HepG2 (cell line): Measurements from ENCODE around the gene MYORG. TPM values are rescaled to one million over a fixed set of nuclear protein-coding genes. Genes with fewer than 3 reads are reported as not detected.
A peak's percentile ranks its signal among the peaks of the same experiment; 100 is the strongest.

Experiments
- ATAC-seq: fragments of 200-7000 bp; cut with Tn5 transposase; 3 replicates; pipeline ENCODE4 v1.9.1; 2020; ENCODE audit warnings: mild to moderate bottlenecking, moderate library complexity
- BruUV-seq: library from RNA; stranded (reverse); fragments of 400-500 nt; replicated peaks from 2 replicates; lab custom pipeline; 2021; lab: Mats Ljungman, UMichigan
- CTCF ChIA-PET: fragments of 300-600 bp; formaldehyde crosslinking; extraction: SDS; loops from one replicate; lab custom pipeline; 2021; ENCODE audit warnings: low total read pairs, inconsistent platforms, low intra/inter-chr PET ratio; lab: Yijun Ruan, JAX
- POLR2A ChIA-PET: fragments of 350-600 bp; sonication (Branson Sonifier 250); formaldehyde crosslinking; loops from one replicate; lab custom pipeline; 2020; ENCODE audit warnings: antibody characterized with exemption, inconsistent platforms; lab: Yijun Ruan, JAX
- DNase-seq: peaks from one replicate; pipeline ENCODE4 v3.0.0-alpha.2; 2015; ENCODE audit warnings: low spot score
- FAIRE-seq: peaks from 3 replicates; lab custom pipeline; 2011; peaks lifted over from hg19 to GRCh38; lab: Jason Lieb, UNC
- H2AFZ ChIP-seq: one replicate; pipeline ENCODE4 v1.6.1; 2011; ENCODE audit warnings: low read length, inconsistent platforms
- H3K27ac ChIP-seq: fragments of 300-600 bp; 3 replicates; pipeline ENCODE4 v1.8.0; 2011; ENCODE audit warnings: mixed run types, mild to moderate bottlenecking, mixed read lengths, low read length, inconsistent platforms; ENCODE audit not compliant: insufficient read depth; ENCODE audit errors: extremely low read length
- H3K27me3 ChIP-seq, 2 experiments: fragments of 200-600 bp in 1 of 2; 2 replicates in 1 of 2; 3 replicates in 1 of 2; pipeline versions ENCODE4 v1.6.0 to v1.8.0; 2011; ENCODE audit warnings: low read length in 2 of 2, mild to moderate bottlenecking in 2 of 2, moderate library complexity in 2 of 2, inconsistent platforms in 1 of 2; ENCODE audit not compliant: insufficient read depth in 2 of 2, control insufficient read depth in 1 of 2
- H3K36me3 ChIP-seq, 2 experiments: fragments of 200-600 bp in 1 of 2; replicated peaks in 1 of 2; 2 replicates in 1 of 2; 3 replicates in 1 of 2; pipeline versions ENCODE4 v1.5.1 to v1.8.0; 2011; ENCODE audit warnings: low read length in 2 of 2, inconsistent platforms in 1 of 2; ENCODE audit not compliant: insufficient read depth in 2 of 2, control insufficient read depth in 1 of 2
- H3K4me1 ChIP-seq: 2 replicates; pipeline ENCODE4 v1.5.1; 2012; ENCODE audit warnings: low read length, inconsistent platforms; ENCODE audit not compliant: insufficient read depth
- H3K4me2 ChIP-seq: 2 replicates; pipeline ENCODE4 v1.6.0; 2011; ENCODE audit warnings: low read depth, low read length, inconsistent platforms
- H3K4me3 ChIP-seq, 3 experiments: fragments of 200-600 bp in 1 of 3; sonication (generic), shearing (Covaris generic) in 1 of 3; replicated peaks in 1 of 3; 2 replicates each; pipeline ENCODE4 v1.5.1; 2011 to 2016; ENCODE audit warnings: low read length in 3 of 3, inconsistent platforms in 2 of 3, low read depth in 2 of 3, mild to moderate bottlenecking in 2 of 3, control low read depth in 1 of 3, mixed read lengths in 1 of 3; ENCODE audit not compliant: insufficient read depth in 1 of 3
- H3K79me2 ChIP-seq: one replicate; pipeline ENCODE4 v1.6.1; 2011; ENCODE audit warnings: low read length, inconsistent platforms; ENCODE audit not compliant: insufficient read depth
- H3K9ac ChIP-seq: 2 replicates; pipeline ENCODE4 v1.6.0; 2011; ENCODE audit warnings: mild to moderate bottlenecking, low read depth, low read length, inconsistent platforms; ENCODE audit not compliant: insufficient read depth
- H3K9me3 ChIP-seq: 2 replicates; pipeline ENCODE4 v1.5.1; 2012; ENCODE audit warnings: mild to moderate bottlenecking, low read length
- H4K20me1 ChIP-seq: 2 replicates; pipeline ENCODE4 v1.6.0; 2011; ENCODE audit warnings: inconsistent platforms, mild to moderate bottlenecking, low read length, moderate library complexity; ENCODE audit not compliant: insufficient read depth
- ATRX ChIP-seq: sonication (generic); formaldehyde crosslinking; IDR thresholded peaks from 2 replicates; pipeline ENCODE4 v1.4.0; 2020; ENCODE audit warnings: missing genetic modification reagents, borderline replicate concordance
- ZFP90 ChIP-seq: sonication (generic); formaldehyde crosslinking; IDR thresholded peaks from 2 replicates; pipeline ENCODE4 v1.8.0; 2022; ENCODE audit warnings: missing genetic modification reagents, mild to moderate bottlenecking, inconsistent platforms, borderline replicate concordance
- ZNF121 ChIP-seq: sonication (generic); formaldehyde crosslinking; IDR thresholded peaks from 2 replicates; pipeline ENCODE4 v1.5.0; 2020; ENCODE audit warnings: mild to moderate bottlenecking, missing genetic modification reagents
- in situ Hi-C: cut with HindIII; loops from 2 replicates; pipeline ENCODE4 v1.10.0; 2017; ENCODE audit warnings: low pct_unique_long_range_greater_than_20kb; ENCODE audit not compliant: extremely low pct_ligation_motif_present
- intact Hi-C: fragments of 100-400 bp; cut with micrococcal nuclease; formaldehyde crosslinking; loops from one replicate; pipeline ENCODE4 v1.10.0; 2022; ENCODE audit not compliant: unreplicated experiment
- polyA plus RNA-seq, 8 experiments: library from polyadenylated mRNA; depleted of rRNA in 3 of 8; stranded (reverse) in 7 of 8; unstranded in 1 of 8; fragments of >200 nt; fragmentation: Illumina TruSeq in 4 of 8; extraction: Trizol in 4 of 8; gene quantifications; 2 replicates each; pipeline versions ENCODE4 v1.2.1 to v1.2.3, GENCODE V29; 2011 to 2016; ENCODE audit warnings: low read depth in 4 of 8, missing spikeins in 1 of 8, mixed read lengths in 1 of 8; ENCODE audit not compliant: insufficient read depth in 1 of 8
- total RNA-seq, 5 experiments: library from RNA; depleted of rRNA; stranded (reverse); fragments of >200 nt; fragmentation: Illumina TruSeq; extraction: Trizol; gene quantifications; 2 replicates each; pipeline ENCODE4 v1.2.3, GENCODE V29; 2016; ENCODE audit warnings: low read depth in 1 of 5
- TF ChIP-seq, protein P1 (sequence below): sonication (generic); formaldehyde crosslinking; IDR thresholded peaks from 2 replicates; pipeline ENCODE4 v1.5.0; 2020; ENCODE audit warnings: mild to moderate bottlenecking, missing genetic modification reagents
- TF ChIP-seq, protein P2 (sequence below): sonication (generic); formaldehyde crosslinking; IDR thresholded peaks from 2 replicates; pipeline ENCODE4 v1.5.0; 2020; ENCODE audit warnings: mild to moderate bottlenecking, missing genetic modification reagents, borderline replicate concordance

Gene MYORG
- total and polyA plus RNA-seq, 2 of the 13 experiments (the other 11 are each of a cell fraction or from before 2014, with no cell fraction given): 11.1 to 22.4 TPM

DNA sequence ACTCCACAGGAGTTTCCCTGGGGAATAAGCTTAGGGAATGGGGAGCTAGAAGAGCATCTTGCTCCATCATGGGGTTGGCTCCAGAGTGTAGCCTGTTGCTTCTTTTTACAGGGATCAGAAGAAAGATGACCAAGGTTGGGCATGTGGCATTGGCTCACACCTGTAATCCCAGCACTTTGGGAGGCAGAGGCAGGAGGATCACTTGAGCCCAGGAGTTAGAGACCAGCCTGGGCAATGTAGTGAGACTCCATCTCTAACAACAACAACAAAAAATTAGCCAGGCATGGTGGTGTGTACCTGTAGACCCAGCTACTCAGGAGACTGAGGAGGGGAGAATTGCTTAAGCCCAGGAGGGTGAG is 28.9 kb downstream of the MYORG start:
- CTCF ChIA-PET: no interaction called here
- no TSS peak for BruUV-seq

More for the DNA sequence above, 28.9 kb downstream of the MYORG start:
- peaks cover 94% of the 10 kb centered on the region for H3K4me1 ChIP-seq
- H2AFZ ChIP-seq: no peak overlapping the region
- in situ Hi-C loops: no loop called here
- DNase-seq: no peak
- H4K20me1 ChIP-seq: no peaks in the 10 kb centered on the region
- peak overlapping the region; percentile 81 for H3K4me2 ChIP-seq
- ATAC-seq: no peak
- no peaks in the 10 kb centered on the region for H3K27me3 ChIP-seq
- H3K4me3 ChIP-seq: no peak overlapping the region
- POLR2A ChIA-PET: interaction anchor here (0.8 to 2.9 kb wide), 7 partner anchors 13 to 32 kb away, joined by 3 to 28 read pairs (median 10); partner anchors contain the start of gene MYORG
- no peaks in the 10 kb centered on the region for H3K79me2 ChIP-seq
- peaks cover 0 to 5% of the 10 kb centered on the region in 2 experiments; a peak in 1 of 5 replicates for H3K36me3 ChIP-seq
- intact Hi-C loops: no loop called here
- FAIRE-seq: no peak
- H3K27ac ChIP-seq: peak overlapping the region; percentile 78
- H3K9me3 ChIP-seq: no peaks in the 10 kb centered on the region
- no peak overlapping the region for H3K9ac ChIP-seq
- TF ChIP-seq ZNF121 (CRISPR knock-in tag) (peak; percentile 84), ZFP90 (CRISPR knock-in tag) (0 out of 2 replicates have a peak, but pooled peaks have one; percentile 30), ATRX (CRISPR knock-in tag) (no peak)
- TF ChIP-seq, protein P1, sequence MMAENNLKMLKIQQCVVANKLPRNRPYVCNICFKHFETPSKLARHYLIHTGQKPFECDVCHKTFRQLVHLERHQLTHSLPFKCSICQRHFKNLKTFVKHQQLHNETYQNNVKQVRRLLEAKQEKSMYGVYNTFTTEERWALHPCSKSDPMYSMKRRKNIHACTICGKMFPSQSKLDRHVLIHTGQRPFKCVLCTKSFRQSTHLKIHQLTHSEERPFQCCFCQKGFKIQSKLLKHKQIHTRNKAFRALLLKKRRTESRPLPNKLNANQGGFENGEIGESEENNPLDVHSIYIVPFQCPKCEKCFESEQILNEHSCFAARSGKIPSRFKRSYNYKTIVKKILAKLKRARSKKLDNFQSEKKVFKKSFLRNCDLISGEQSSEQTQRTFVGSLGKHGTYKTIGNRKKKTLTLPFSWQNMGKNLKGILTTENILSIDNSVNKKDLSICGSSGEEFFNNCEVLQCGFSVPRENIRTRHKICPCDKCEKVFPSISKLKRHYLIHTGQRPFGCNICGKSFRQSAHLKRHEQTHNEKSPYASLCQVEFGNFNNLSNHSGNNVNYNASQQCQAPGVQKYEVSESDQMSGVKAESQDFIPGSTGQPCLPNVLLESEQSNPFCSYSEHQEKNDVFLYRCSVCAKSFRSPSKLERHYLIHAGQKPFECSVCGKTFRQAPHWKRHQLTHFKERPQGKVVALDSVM (CRISPR knock-in tag): peak; percentile 79
- TF ChIP-seq, protein P2, sequence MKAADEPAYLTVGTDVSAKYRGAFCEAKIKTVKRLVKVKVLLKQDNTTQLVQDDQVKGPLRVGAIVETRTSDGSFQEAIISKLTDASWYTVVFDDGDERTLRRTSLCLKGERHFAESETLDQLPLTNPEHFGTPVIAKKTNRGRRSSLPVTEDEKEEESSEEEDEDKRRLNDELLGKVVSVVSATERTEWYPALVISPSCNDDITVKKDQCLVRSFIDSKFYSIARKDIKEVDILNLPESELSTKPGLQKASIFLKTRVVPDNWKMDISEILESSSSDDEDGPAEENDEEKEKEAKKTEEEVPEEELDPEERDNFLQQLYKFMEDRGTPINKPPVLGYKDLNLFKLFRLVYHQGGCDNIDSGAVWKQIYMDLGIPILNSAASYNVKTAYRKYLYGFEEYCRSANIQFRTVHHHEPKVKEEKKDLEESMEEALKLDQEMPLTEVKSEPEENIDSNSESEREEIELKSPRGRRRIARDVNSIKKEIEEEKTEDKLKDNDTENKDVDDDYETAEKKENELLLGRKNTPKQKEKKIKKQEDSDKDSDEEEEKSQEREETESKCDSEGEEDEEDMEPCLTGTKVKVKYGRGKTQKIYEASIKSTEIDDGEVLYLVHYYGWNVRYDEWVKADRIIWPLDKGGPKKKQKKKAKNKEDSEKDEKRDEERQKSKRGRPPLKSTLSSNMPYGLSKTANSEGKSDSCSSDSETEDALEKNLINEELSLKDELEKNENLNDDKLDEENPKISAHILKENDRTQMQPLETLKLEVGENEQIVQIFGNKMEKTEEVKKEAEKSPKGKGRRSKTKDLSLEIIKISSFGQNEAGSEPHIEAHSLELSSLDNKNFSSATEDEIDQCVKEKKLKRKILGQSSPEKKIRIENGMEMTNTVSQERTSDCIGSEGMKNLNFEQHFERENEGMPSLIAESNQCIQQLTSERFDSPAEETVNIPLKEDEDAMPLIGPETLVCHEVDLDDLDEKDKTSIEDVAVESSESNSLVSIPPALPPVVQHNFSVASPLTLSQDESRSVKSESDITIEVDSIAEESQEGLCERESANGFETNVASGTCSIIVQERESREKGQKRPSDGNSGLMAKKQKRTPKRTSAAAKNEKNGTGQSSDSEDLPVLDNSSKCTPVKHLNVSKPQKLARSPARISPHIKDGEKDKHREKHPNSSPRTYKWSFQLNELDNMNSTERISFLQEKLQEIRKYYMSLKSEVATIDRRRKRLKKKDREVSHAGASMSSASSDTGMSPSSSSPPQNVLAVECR (CRISPR knock-in tag): peak; percentile 6; the same call in 1 of the 2 replicates
